GM23338 (cell line): ENCODE results near the gene SNTB2. TPM values are rescaled to one million over a fixed set of nuclear protein-coding genes. Genes with fewer than 3 reads are reported as not detected.

ENCODE experiments used
- ATAC-seq: fragments of 200-7000 bp; cut with Tn5 transposase; 3 replicates; pipeline ENCODE4 v1.9.1; 2020
- DNase-seq: peaks from one replicate; pipeline ENCODE4 v3.0.0-alpha.2; 2015; ENCODE audit warnings: low spot score
- H2AFZ ChIP-seq: fragments of 200-600 bp; sonication (generic); 2 replicates; pipeline ENCODE4 v1.8.0; 2016; ENCODE audit warnings: antibody characterized with exemption, mild to moderate bottlenecking, moderate library complexity
- H3F3A ChIP-seq: fragments of 200-600 bp; sonication (generic); replicated peaks from 2 replicates; pipeline ENCODE4 v1.8.0; 2017; ENCODE audit warnings: antibody characterized with exemption, mixed run types, low read depth
- H3K27ac ChIP-seq: fragments of 200-600 bp; sonication (generic); 2 replicates; pipeline ENCODE4 v1.6.1; 2016; ENCODE audit warnings: low read depth
- H3K27me3 ChIP-seq: fragments of 200-600 bp; sonication (generic); 2 replicates; pipeline ENCODE4 v1.8.0; 2016; ENCODE audit warnings: mild to moderate bottlenecking, mixed run types, moderate library complexity; ENCODE audit not compliant: insufficient read depth
- H3K36me3 ChIP-seq: fragments of 200-600 bp; sonication (generic); 2 replicates; pipeline ENCODE4 v1.8.0; 2016; ENCODE audit warnings: mild to moderate bottlenecking; ENCODE audit not compliant: insufficient read depth
- H3K4me1 ChIP-seq: fragments of 200-600 bp; sonication (generic); 2 replicates; pipeline ENCODE4 v1.8.0; 2016; ENCODE audit warnings: mild to moderate bottlenecking, moderate library complexity; ENCODE audit not compliant: insufficient read depth
- H3K4me2 ChIP-seq: fragments of 200-600 bp; sonication (generic); 2 replicates; pipeline ENCODE4 v1.7.1; 2017; ENCODE audit warnings: mixed run types
- H3K4me3 ChIP-seq: fragments of 200-600 bp; sonication (generic); 2 replicates; pipeline ENCODE4 v1.6.1; 2016; ENCODE audit warnings: mixed run types
- H3K79me2 ChIP-seq: fragments of 200-600 bp; sonication (generic); replicated peaks from 2 replicates; pipeline ENCODE4 v1.8.0; 2017; ENCODE audit warnings: mild to moderate bottlenecking; ENCODE audit not compliant: insufficient read depth
- H3K9me2 ChIP-seq: fragments of 200-600 bp; sonication (generic); 2 replicates; pipeline ENCODE4 v1.8.0; 2017; ENCODE audit not compliant: insufficient read depth
- H4K20me1 ChIP-seq: fragments of 200-600 bp; sonication (generic); replicated peaks from 2 replicates; pipeline ENCODE4 v1.8.0; 2017; ENCODE audit warnings: mild to moderate bottlenecking; ENCODE audit not compliant: insufficient read depth
- H3K27ac Mint-ChIP-seq: 2 replicates; pipeline ENCODE4 v1.8.0; 2020; ENCODE audit warnings: inconsistent platforms, mild to moderate bottlenecking, moderate library complexity, mixed read lengths
- H3K27me3 Mint-ChIP-seq: 3 replicates; pipeline ENCODE4 v1.8.0; 2022; ENCODE audit warnings: low read depth, mild to moderate bottlenecking, moderate library complexity, mixed read lengths, inconsistent platforms; ENCODE audit not compliant: insufficient read depth, poor library complexity
- H3K36me3 Mint-ChIP-seq: 3 replicates; pipeline ENCODE4 v1.8.0; 2021; ENCODE audit warnings: low read depth, mild to moderate bottlenecking, inconsistent platforms, moderate library complexity, mixed read lengths
- H3K4me1 Mint-ChIP-seq: 3 replicates; pipeline ENCODE4 v1.8.0; 2020; ENCODE audit warnings: mild to moderate bottlenecking, inconsistent platforms, mixed read lengths
- H3K4me3 Mint-ChIP-seq: 3 replicates; pipeline ENCODE4 v1.8.0; 2021; ENCODE audit warnings: moderate library complexity, mild to moderate bottlenecking, inconsistent platforms, mixed read lengths
- H3K9me3 Mint-ChIP-seq: 3 replicates; pipeline ENCODE4 v1.8.0; 2020; ENCODE audit warnings: moderate library complexity, mild to moderate bottlenecking, inconsistent platforms, mixed read lengths
- CREB1 ChIP-seq: fragments of 250-450 bp; sonication (Bioruptor Pico); IDR thresholded peaks from 2 replicates; pipeline ENCODE4 v1.5.0; 2020; ENCODE audit warnings: low read depth, mild to moderate bottlenecking, moderate library complexity
- CTCF ChIP-seq, 2 experiments: fragments of 200-600 bp in 1 of 2; sonication (generic) in 1 of 2; conservative IDR thresholded peaks; 2 replicates each; pipeline versions ENCODE4 v1.5.1 to v1.6.1; 2016 to 2017; ENCODE audit warnings: antibody characterized with exemption in 2 of 2, low read depth in 2 of 2, mild to moderate bottlenecking in 2 of 2, moderate library complexity in 1 of 2
- ETS1 ChIP-seq: IDR thresholded peaks from 2 replicates; pipeline ENCODE4 v1.6.1; 2016; ENCODE audit warnings: antibody characterized with exemption
- EZH2 ChIP-seq: fragments of 200-600 bp; sonication (generic); IDR thresholded peaks from one replicate; pipeline ENCODE4 v1.8.0; 2017; ENCODE audit warnings: antibody characterized with exemption, mild to moderate bottlenecking, low read depth; ENCODE audit not compliant: unreplicated experiment
- EZH2phosphoT487 ChIP-seq: fragments of 200-600 bp; sonication (generic); IDR thresholded peaks from one replicate; pipeline ENCODE4 v1.8.1; 2018; ENCODE audit warnings: antibody characterized with exemption; ENCODE audit not compliant: unreplicated experiment
- JUNB ChIP-seq: IDR thresholded peaks from one replicate; pipeline ENCODE4 v1.6.1; 2016; ENCODE audit warnings: antibody characterized with exemption; ENCODE audit not compliant: unreplicated experiment
- NANOG ChIP-seq: IDR thresholded peaks from 2 replicates; pipeline ENCODE4 v1.6.1; 2016; ENCODE audit warnings: antibody characterized with exemption, borderline replicate concordance
- POLR2AphosphoS5 ChIP-seq: IDR thresholded peaks from 2 replicates; pipeline ENCODE4 v1.6.1; 2016; ENCODE audit warnings: antibody characterized with exemption, low read depth
- STAT1 ChIP-seq: IDR thresholded peaks from one replicate; pipeline ENCODE4 v1.6.1; 2016; ENCODE audit warnings: antibody characterized with exemption; ENCODE audit not compliant: unreplicated experiment
- ZNF114 ChIP-seq: fragments of 250-450 bp; sonication (Bioruptor Pico); IDR thresholded peaks from 2 replicates; pipeline ENCODE4 v1.5.0; 2020; ENCODE audit warnings: mild to moderate bottlenecking, moderate library complexity
- ZNF331 ChIP-seq: fragments of 250-450 bp; sonication (Bioruptor Pico); IDR thresholded peaks from 2 replicates; pipeline ENCODE4 v1.5.0; 2020; ENCODE audit warnings: low read depth, mild to moderate bottlenecking, moderate library complexity
- ZNF462 ChIP-seq: fragments of 250-450 bp; sonication (Bioruptor Pico); IDR thresholded peaks from 2 replicates; pipeline ENCODE4 v1.5.0; 2020; ENCODE audit warnings: mild to moderate bottlenecking, moderate library complexity
- polyA plus RNA-seq: library from polyadenylated mRNA; unstranded; fragments of >200 nt; fragmentation: Nextera tagmentation; extraction: Ambion mirVana; gene quantifications from 2 replicates; pipeline ENCODE4 v1.2.1, GENCODE V29; 2016
- total RNA-seq: library from RNA; depleted of rRNA; stranded (reverse); fragments of >200 nt; shearing (Covaris generic); gene quantifications from 2 replicates; pipeline ENCODE4 v1.2.3, GENCODE V29; 2014

SNTB2 gene
- total and polyA plus RNA-seq, 2 experiments from 2014 or later, result 4.8 to 42.7 TPM

GRCh38 chr16:69270395-69270794 lies 83.4 kb downstream of the SNTB2 start:
- Histone ChIP-seq H3K27ac (no peak overlapping the region), H3K79me2 (no peaks in the 10 kb centered on the region; the same call in 1 of the 2 replicates), H4K20me1 (peaks cover 5% of the 10 kb centered on the region; the same call in 1 of the 2 replicates), H3K27me3 (no peaks in the 10 kb centered on the region), H3K36me3 (no peaks in the 10 kb centered on the region), H3F3A (no peaks in the 10 kb centered on the region), H3K9me2 (no peaks in the 10 kb centered on the region), H2AFZ (no peak overlapping the region), H3K4me2 (no peak overlapping the region), H3K4me1 (no peaks in the 10 kb centered on the region), H3K4me3 (no peak overlapping the region)
- Mint-ChIP-seq H3K27ac (no peak overlapping the region), H3K4me1 (no peaks in the 10 kb centered on the region), H3K27me3 (no peaks in the 10 kb centered on the region), H3K4me3 (no peak overlapping the region), H3K9me3 (no peaks in the 10 kb centered on the region), H3K36me3 (peaks cover 5% of the 10 kb centered on the region; the same call in 2 of the 3 replicates)
- no peak for TF ChIP-seq STAT1
- no peak for ATAC-seq
- DNase-seq, result no peak

- no peak for DNase-seq
- Histone ChIP-seq H3K4me2 (no peak overlapping the region), H3K36me3 (no peaks in the 10 kb centered on the region), H3K27ac (no peak overlapping the region), H3K79me2 (no peaks in the 10 kb centered on the region; the same call in 1 of the 2 replicates), H3K4me3 (no peak overlapping the region), H3K27me3 (no peaks in the 10 kb centered on the region), H3F3A (no peaks in the 10 kb centered on the region), H2AFZ (no peak overlapping the region), H4K20me1 (peaks cover 5% of the 10 kb centered on the region; the same call in 1 of the 2 replicates), H3K4me1 (no peaks in the 10 kb centered on the region), H3K9me2 (no peaks in the 10 kb centered on the region)
- Mint-ChIP-seq H3K36me3 (peaks cover 5% of the 10 kb centered on the region; the same call in 2 of the 3 replicates), H3K9me3 (no peaks in the 10 kb centered on the region), H3K27ac (no peak overlapping the region), H3K4me1 (no peaks in the 10 kb centered on the region), H3K4me3 (no peak overlapping the region), H3K27me3 (no peaks in the 10 kb centered on the region)
- no peak for ATAC-seq
- TF ChIP-seq EZH2phosphoT487, result no peak
- no peak for TF ChIP-seq STAT1
- no peak for TF ChIP-seq ZNF114 (CRISPR knock-in tag)
- TF ChIP-seq NANOG, result no peak
- no peak for TF ChIP-seq JUNB
- TF ChIP-seq POLR2AphosphoS5, result no peak
- no peak for TF ChIP-seq CREB1
- TF ChIP-seq ZNF331 (CRISPR knock-in tag), result no peak
- TF ChIP-seq ETS1, result no peak
- TF ChIP-seq EZH2, result no peak
- no peak for TF ChIP-seq CTCF (conservative IDR thresholded peaks at IDR 0.05; ENCODE audit: low read depth in 2 of 2)
- TF ChIP-seq ZNF462, result no peak
Observed at GRCh38 chr16:69270831-69271230, 83.9 kb downstream of the SNTB2 start.
